ENCODE measurements around the gene PHTF1.

Gene PHTF1

DNA sequence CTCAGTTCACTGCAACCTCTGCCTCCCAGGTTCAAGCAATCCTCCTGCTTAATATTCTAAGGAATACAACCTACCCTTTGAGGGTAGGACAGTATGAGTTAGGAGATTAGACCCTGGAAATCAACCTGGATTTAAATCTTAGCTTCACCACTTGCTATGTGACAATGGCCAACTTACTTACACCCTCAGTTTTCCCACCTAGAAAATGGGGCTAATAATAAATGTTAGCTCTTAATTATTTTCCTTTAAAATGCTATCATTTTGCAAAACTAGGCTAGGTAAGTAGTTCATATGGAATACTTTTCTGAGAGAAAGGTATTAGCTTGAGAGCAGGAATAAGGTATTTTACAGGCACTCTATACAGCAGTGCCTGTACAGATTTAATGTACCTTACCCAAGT is 110.8 kb downstream of the PHTF1 start:
- H3K36me3 ChIP-seq (ENCODE audit: control insufficient read depth, low read length), result no peaks in the 10 kb centered on the region
- no peaks in the 10 kb centered on the region for H3K27me3 ChIP-seq (ENCODE audit: control insufficient read depth, low read length)
- H3K9me3 ChIP-seq (ENCODE audit: control insufficient read depth, insufficient read depth, low read length), result no peaks in the 10 kb centered on the region
- no peak for TF ChIP-seq CTCF (IDR thresholded peaks at IDR 0.05; ENCODE audit: low read depth, low read length, poor library complexity, severe bottlenecking)
- no peak for TF ChIP-seq EZH2phosphoT487 (IDR thresholded peaks at IDR 0.05; ENCODE audit: borderline replicate concordance, low read length)
- no peaks in the 10 kb centered on the region for H4K20me1 ChIP-seq (ENCODE audit: control insufficient read depth, insufficient read depth, low read depth, low read length)
- no peak overlapping the region for H3K4me2 ChIP-seq (ENCODE audit: low read length)
- no peaks in the 10 kb centered on the region for H3K79me2 ChIP-seq (ENCODE audit: control insufficient read depth, low read length)
- no peak overlapping the region for H3K4me3 ChIP-seq (ENCODE audit: low read length)
- H3F3A ChIP-seq (ENCODE audit: control insufficient read depth, insufficient read depth), result no peaks in the 10 kb centered on the region
- H3K27ac ChIP-seq (ENCODE audit: low read depth, low read length), result no peak overlapping the region
- H3K4me1 ChIP-seq (ENCODE audit: control insufficient read depth, low read length), result no peaks in the 10 kb centered on the region
- H3K9me2 ChIP-seq (replicated peaks; ENCODE audit: control insufficient read depth, low read length), result no peaks in the 10 kb centered on the region

DNA sequence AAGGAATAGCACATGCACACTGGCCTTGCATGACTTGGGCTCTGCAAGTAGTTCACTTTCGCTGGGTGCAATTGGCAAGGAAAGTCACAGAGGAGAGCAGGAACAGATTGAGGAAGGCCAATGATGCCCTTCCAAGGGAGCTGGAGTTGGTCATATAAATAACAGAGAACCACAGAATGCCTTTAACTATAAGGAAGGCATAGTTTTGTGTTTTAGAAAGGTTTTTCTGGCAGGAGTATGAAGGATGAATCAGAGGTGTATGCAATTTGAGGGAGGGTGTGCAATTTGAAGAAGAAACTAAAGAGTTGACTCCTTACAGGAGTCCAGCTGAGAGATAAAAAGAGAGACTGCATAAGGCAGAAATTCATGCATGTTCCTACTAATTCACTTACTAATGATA is 112.1 kb downstream of the PHTF1 start:
- H3K4me2 ChIP-seq (ENCODE audit: low read length), result no peak overlapping the region
- no peaks in the 10 kb centered on the region for H3F3A ChIP-seq (ENCODE audit: control insufficient read depth, insufficient read depth)
- H3K9me3 ChIP-seq (ENCODE audit: control insufficient read depth, insufficient read depth, low read length), result no peaks in the 10 kb centered on the region
- no peaks in the 10 kb centered on the region for H3K27me3 ChIP-seq (ENCODE audit: control insufficient read depth, low read length)
- no peaks in the 10 kb centered on the region for H3K36me3 ChIP-seq (ENCODE audit: control insufficient read depth, low read length)
- H3K4me3 ChIP-seq (ENCODE audit: low read length), result no peak overlapping the region
- H4K20me1 ChIP-seq (ENCODE audit: control insufficient read depth, insufficient read depth, low read depth, low read length), result no peaks in the 10 kb centered on the region
- TF ChIP-seq CTCF (IDR thresholded peaks at IDR 0.05; ENCODE audit: low read depth, low read length, poor library complexity, severe bottlenecking) (no peak), EZH2phosphoT487 (IDR thresholded peaks at IDR 0.05; ENCODE audit: borderline replicate concordance, low read length) (no peak)
- no peaks in the 10 kb centered on the region for H3K4me1 ChIP-seq (ENCODE audit: control insufficient read depth, low read length)
- H3K79me2 ChIP-seq (ENCODE audit: control insufficient read depth, low read length), result no peaks in the 10 kb centered on the region
- H3K27ac ChIP-seq (ENCODE audit: low read depth, low read length), result no peak overlapping the region
- H3K9me2 ChIP-seq (replicated peaks; ENCODE audit: control insufficient read depth, low read length), result no peaks in the 10 kb centered on the region
